Stimulated activated CD8-positive, alpha-beta memory T cell treated with anti-CD3 and anti-CD28 coated beads, Interleukin-15, amount 100 ng/mL, for 48 hours (primary cell): ENCODE results near the gene PLCH1.

ENCODE experiments used
- DNase-seq, 2 donors: peaks; one replicate each; pipeline ENCODE4 v3.0.0-alpha.2; 2020; ENCODE audit warnings: low read depth in 2 of 2

PLCH1 gene

GRCh38 chr3:155462672-155463071, 282.2 kb downstream of the PLCH1 start:
- DNase-seq = no peak

- no peak for DNase-seq
Observed at GRCh38 chr3:155457591-155457990, 287.3 kb downstream of the PLCH1 start.

GRCh38 chr3:155455765-155456164, 289.1 kb downstream of the PLCH1 start:
- no peak for DNase-seq

- DNase-seq = no peak
Observed at GRCh38 chr3:155453512-155453911, 291.4 kb downstream of the PLCH1 start.

GRCh38 chr3:155449613-155450267, 295.1 kb downstream of the PLCH1 start:
- no peak for DNase-seq

DNA sequence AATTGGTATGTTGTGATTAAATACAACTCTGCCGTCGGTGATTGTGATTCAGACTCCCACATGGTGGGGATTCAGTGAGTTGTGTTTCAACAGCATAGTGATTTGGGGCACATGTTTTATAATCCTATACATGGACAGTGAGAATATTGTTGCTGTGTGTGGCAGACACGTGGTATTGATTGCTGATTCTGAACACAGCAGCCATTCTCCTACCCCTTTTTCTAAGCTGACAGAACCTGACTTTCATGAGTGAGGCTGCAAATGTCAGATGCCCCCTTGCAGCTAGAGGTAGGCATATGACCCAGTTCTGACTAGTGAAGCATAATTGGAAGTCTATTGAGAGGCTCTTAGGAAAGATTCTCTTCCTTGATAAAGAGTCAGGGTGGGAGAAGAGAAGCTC, 296.3 kb downstream of the PLCH1 start:
- no peak for DNase-seq

- no peak for DNase-seq
Observed at GRCh38 chr3:155446366-155446765, 298.5 kb downstream of the PLCH1 start.

GRCh38 chr3:155444771-155445170, 300.1 kb downstream of the PLCH1 start:
- DNase-seq = no peak

- DNase-seq = no peak
Observed at GRCh38 chr3:155443815-155444214, 301.1 kb downstream of the PLCH1 start.

GRCh38 chr3:155442072-155442471, 302.8 kb downstream of the PLCH1 start:
- DNase-seq = no peak

DNA sequence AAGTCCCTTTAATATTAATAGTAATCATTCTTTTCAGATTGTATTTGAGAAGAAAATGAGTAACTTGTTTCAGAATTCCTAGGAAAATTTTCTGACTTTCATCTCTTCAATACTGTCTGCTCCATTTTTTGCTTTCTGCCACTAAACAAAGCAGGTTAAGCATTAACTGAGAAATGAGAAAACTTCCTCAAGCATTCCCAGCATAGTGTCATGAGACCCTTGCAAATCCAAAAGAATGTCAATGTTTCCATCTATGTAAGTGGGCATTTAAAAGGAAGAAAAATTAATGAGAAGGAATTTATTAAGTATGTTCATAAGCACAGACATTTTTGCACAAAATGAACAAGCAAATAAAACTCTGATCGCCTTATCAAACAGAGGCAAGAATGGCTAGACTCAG, 303.4 kb downstream of the PLCH1 start:
- no peak for DNase-seq

GRCh38 chr3:155441026-155441425, 303.8 kb downstream of the PLCH1 start:
- DNase-seq = no peak

GRCh38 chr3:155435821-155436220, 309.1 kb downstream of the PLCH1 start:
- no peak for DNase-seq

GRCh38 chr3:155431856-155432570, 312.9 kb downstream of the PLCH1 start:
- no peak for DNase-seq

GRCh38 chr3:155428563-155428962, 316.3 kb downstream of the PLCH1 start:
- no peak for DNase-seq

DNA sequence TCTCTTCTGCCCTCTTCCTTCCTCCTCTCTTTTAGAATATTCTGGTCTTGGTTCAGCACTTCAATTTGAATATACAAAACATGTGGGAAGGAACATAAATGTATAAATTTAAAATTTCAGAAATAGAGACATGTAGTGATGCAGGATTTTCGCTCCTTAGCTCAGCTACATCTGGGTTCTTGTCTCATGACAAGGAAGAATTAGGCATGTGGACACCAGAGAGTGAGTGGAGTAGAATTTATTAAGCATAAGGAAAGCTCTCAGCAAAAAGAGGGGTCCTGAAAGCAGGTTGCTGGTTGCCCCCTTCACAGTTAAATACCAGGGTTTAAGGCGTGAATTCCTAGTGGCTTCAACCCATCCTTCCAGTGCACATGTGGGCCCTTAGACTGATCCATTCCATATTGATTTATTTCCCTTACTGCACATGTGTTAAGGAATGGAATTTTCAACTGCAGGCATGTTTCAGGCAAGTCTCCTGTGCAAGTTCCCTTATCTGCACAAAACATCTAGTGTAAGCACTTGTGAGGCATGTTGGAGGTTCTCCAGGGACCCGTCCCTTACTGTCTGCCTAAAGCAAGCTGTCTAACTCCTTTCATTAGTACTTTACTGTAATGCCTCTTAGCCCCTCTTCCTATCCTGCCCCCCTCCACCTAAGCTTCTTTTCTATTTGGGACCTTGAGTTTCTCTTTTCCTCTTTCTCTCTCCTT, 318.2 kb downstream of the PLCH1 start:
- no peak for DNase-seq

- DNase-seq = no peak
Observed at GRCh38 chr3:155425396-155425795, 319.5 kb downstream of the PLCH1 start.

DNA sequence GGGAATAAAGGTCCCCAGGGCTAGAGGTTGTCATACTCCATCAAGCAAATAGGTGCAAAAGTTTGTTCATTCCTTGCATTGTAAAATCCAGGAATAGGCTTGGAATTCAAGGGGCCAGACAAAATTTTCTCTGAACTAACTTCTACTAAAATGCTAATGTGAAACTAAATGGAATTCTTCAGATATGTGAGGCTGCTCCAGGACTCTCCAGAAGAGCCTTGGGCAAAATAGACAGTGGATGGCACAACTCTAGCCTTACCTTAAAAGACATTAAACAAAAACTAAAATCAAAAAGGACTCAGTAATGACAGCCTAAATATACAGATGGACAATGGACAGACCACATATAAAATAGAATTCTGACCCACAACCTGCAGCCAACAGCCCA, 320.6 kb downstream of the PLCH1 start:
- DNase-seq = no peak

GRCh38 chr3:155423526-155424322, 321.1 kb downstream of the PLCH1 start:
- DNase-seq = no peak

GRCh38 chr3:155420881-155421486, 323.9 kb downstream of the PLCH1 start:
- no peak for DNase-seq

DNA sequence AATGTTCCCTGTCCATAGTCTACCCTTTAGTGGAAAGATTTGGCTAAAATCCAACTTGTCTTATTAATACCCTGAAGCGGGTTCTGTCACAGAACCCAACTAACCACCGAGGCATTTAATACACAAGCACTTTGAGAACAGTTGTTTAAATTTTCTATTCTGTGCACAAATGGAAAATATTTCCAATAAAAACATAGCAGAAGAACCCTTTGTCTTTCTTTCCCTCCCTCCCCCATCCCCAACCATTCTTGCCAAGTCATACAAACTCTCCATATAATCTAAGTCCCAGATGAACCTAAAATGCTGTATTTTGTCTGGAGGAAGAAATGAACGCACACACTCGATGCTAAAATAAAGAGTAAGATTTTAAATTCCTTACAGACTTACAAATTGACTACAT, 324.5 kb downstream of the PLCH1 start:
- no peak for DNase-seq

DNA sequence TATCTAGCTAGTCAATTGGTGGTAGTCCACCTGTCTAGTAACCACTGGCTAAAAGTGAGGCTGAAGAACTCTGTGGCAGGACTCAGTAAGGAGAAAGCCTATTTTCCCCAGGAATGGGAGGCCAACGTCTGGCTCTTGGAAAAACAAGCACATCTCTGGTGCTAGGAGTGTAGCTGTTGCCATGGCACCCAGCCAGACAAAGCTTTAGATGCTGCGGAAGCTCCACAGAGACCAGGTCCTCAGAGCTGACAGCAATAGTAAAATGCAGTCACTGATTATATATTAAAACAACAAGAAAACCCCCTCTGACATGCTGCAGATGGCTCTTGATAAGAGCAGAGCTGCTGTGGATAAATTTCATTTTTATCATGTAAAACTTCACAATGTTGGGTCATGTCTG, 326.5 kb downstream of the PLCH1 start:
- no peak for DNase-seq
